OCI-M1 (cell line): Measurements from ENCODE around the gene PSMC1.

Source experiments
- DNase-seq: peaks from one replicate; lab custom pipeline; 2025; lab: John Stamatoyannopoulos, UW

The PSMC1 gene

DNA sequence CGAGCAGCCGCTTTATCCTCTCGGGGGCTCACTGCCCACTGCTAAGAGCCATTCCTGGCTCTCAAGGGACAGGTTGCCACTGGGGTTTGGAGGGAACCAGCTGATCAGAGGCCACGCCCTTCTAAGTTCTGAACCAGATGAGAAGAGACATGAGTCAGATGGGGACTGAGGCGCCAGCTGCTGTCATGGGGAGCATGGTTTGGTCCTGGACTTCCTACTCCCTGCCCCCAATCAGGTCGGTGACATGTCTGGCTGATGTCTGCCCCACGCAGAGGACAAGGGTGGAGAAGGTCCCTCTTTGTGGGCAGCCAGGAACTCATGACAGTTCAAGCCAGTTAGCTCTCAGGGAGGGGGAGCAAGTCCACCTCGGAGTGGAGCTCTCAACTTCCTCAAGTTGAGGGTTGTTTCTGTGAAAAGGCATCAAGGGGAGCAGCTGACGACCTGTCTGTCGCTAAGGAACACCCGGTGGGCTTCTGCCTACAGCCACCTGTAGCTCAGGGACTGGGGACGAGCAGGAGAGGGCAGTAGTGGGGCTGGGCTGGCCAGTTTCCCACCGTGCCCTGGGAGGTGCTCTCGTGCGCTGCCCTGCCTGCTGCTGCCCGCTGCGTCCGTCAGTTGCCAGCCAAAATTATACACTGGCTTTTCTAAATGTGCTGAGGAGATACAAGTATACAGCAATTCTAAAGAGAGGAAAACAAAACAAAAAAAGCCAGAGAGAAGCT lies 20.5 kb downstream of the PSMC1 start:
- no peak for DNase-seq

GRCh38 chr14:90277581-90278198 lies 21.3 kb downstream of the PSMC1 start:
- DNase-seq: no peak

GRCh38 chr14:90278199-90279175 lies 22.1 kb downstream of the PSMC1 start:
- no peak for DNase-seq

DNA sequence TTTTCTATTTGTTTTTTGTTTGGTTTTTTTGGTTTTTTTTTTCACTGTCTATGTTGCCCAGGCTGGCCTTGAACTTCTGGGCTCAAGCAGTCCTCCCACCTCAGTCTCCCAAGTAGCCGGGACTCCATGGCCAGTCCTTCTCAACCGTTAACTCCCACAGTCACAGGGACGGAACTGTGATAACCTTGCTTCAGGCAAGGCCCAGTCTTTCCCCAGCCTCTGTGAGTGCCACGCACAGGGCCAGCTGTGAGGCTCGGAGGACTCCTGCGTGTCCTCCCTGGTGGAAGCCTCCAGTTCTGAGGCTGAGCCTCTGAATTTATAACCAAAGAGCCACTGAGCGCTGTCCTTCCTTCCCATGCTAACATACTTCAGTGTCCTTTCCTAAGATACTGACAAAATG lies 23.7 kb downstream of the PSMC1 start:
- DNase-seq: no peak

- no peak for DNase-seq
Measured at GRCh38 chr14:90281261-90281660, 24.9 kb downstream of the PSMC1 start.

GRCh38 chr14:90281756-90282155 lies 25.4 kb downstream of the PSMC1 start:
- no peak for DNase-seq

GRCh38 chr14:90287791-90288190 lies 31.4 kb downstream of the PSMC1 start:
- DNase-seq: no peak

- no peak for DNase-seq
Measured at GRCh38 chr14:90288651-90289355, 32.5 kb downstream of the PSMC1 start.

- DNase-seq: no peak
Measured at GRCh38 chr14:90290337-90291011, 34.1 kb downstream of the PSMC1 start.

- no peak for DNase-seq
Measured at GRCh38 chr14:90291699-90292098, 35.3 kb downstream of the PSMC1 start.

DNA sequence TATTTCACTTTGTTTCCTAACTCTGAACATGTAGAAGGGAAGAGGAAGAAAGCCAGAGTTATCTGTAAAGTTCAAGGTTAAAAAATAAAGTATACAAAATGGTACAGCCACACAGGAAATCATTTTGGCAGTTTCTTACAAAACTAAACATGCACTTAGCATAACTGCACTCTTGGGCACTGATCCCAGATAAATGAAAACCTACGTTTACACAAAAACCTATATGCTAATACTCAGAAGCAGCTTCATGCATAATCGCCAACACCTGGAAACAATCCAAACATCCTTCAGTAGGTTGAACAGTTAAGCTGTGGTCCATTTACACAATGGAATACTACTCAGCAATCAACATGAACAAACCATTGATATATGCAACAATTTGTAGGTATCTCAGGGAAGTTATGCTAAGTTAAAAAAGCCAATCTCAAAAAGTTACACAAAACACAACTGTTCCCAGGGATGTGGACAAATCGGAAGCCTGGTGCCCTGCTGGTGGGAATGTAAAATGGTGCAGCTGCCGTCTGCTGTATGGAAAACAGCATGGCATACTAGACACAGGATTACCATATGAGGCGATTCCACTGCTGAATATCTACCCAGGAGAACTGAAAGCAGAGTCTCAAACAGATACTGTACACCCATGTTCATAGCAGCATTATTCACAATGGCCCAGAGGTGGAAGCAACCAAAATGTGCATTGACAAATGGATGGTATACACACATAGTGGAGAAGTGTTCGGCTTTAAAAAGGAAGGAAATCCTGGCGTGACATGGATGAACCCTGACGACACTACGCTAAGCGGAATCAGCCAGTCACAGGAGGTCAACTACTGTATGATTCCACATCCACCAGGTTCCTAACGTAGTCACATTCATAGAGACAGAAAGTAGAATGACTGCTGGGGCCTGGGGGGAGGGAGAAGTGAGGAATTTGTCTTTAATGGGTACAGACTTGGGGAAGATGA lies 37.7 kb downstream of the PSMC1 start:
- DNase-seq: no peak

DNA sequence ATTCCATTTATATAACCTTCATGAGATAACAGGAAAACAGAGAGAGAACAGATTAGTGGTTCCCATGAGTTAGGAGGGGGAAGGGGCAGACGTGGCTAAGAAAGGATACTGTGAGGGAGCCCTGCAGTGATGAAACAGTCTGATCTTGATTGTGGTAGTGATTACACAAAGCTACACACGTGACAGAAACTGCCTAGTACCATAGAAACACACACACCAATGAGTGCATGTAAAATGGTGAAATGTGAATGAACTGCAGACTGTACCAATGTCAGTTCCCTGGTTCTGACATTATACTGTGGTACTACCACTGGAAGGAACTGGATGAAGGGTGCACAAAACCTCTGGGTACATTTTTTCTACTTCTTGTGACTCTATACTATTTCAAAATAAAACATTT lies 38.5 kb downstream of the PSMC1 start:
- peak; percentile 23 for DNase-seq

GRCh38 chr14:90295870-90296516 lies 39.6 kb downstream of the PSMC1 start:
- no peak for DNase-seq

DNA sequence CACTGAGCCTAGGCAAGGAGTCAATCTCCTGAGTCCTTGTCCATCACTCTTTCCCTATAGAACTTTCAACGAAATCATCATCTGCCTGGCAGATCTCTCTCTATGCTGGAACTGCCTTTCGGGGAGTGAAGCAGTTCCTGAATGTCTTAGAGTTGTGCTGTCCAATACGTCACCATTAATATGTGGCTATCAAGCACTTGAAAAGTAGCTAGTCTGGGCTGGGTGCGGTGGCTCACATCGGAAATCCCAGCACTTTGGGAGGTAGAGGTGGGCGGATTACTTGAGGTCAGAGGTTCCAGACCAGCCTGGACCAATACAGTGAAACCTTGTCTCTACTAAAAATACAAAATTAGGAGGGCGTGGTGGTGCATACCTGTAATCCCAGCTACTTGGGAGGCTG lies 40.3 kb downstream of the PSMC1 start:
- DNase-seq: no peak

GRCh38 chr14:90297876-90298629 lies 41.7 kb downstream of the PSMC1 start:
- no peak for DNase-seq

GRCh38 chr14:90299408-90299807 lies 43.1 kb downstream of the PSMC1 start:
- peak; percentile 28 for DNase-seq

GRCh38 chr14:90300611-90301047 lies 44.3 kb downstream of the PSMC1 start:
- peak; percentile 54 for DNase-seq

DNA sequence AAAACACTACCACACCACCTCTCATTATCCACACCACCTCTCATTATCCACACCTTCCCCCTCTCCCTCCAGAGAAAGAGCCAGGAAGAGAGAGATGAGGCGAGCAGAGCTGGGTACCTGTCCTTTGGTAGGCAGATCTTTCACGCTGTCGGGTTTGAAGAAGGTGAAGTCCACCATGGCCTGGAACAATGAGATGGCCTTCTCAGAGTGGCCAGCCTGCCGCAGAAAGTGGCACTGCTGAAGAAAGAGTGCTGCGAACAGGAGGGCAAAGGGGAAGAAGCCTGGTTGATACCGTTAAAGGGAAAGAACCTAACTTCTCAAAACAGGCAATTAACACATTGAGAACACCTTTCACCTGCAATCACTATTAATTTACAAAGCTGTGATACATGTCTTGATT lies 44.8 kb downstream of the PSMC1 start:
- no peak for DNase-seq

DNA sequence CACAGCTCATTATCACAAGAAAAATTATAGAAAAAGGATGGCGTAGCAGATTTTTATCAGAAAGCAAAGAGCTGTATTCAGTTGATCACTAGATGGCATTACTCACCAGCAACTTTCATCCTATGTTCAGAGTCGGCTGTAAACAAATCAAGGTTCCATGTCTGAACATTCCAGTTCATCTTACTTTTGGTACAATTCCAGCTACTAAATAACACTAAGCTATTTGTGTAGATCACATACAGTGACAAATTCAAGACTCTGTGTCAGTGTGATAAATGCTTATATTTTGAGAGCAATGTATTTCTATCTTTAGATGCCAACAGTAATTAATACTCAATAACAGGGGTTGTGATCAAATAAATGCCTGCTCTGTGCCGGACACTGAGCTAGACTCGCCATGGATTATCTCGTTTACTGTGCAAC lies 45.3 kb downstream of the PSMC1 start:
- peak; percentile 55 for DNase-seq
